HepG2 (cell line): Measurements from ENCODE around the gene NELL2. TPM values are rescaled to one million over a fixed set of nuclear protein-coding genes. Genes with fewer than 3 reads are reported as not detected.
"Not testable (repeated sequence)": the region's sequence is repeated elsewhere in the genome, so short reads cannot be mapped to it uniquely, and the experiment has no call there.

Experiments
- ATAC-seq: fragments of 200-7000 bp; cut with Tn5 transposase; 3 replicates; pipeline ENCODE4 v1.9.1; 2020; ENCODE audit warnings: mild to moderate bottlenecking, moderate library complexity
- BruUV-seq: library from RNA; stranded (reverse); fragments of 400-500 nt; replicated peaks from 2 replicates; lab custom pipeline; 2021; lab: Mats Ljungman, UMichigan
- CTCF ChIA-PET: fragments of 300-600 bp; formaldehyde crosslinking; extraction: SDS; loops from one replicate; lab custom pipeline; 2021; ENCODE audit warnings: low total read pairs, inconsistent platforms, low intra/inter-chr PET ratio; lab: Yijun Ruan, JAX
- POLR2A ChIA-PET: fragments of 350-600 bp; sonication (Branson Sonifier 250); formaldehyde crosslinking; loops from one replicate; lab custom pipeline; 2020; ENCODE audit warnings: antibody characterized with exemption, inconsistent platforms; lab: Yijun Ruan, JAX
- DNase-seq: peaks from one replicate; pipeline ENCODE4 v3.0.0-alpha.2; 2015; ENCODE audit warnings: low spot score
- FAIRE-seq: peaks from 3 replicates; lab custom pipeline; 2011; peaks lifted over from hg19 to GRCh38; lab: Jason Lieb, UNC
- H2AFZ ChIP-seq: one replicate; pipeline ENCODE4 v1.6.1; 2011; ENCODE audit warnings: low read length, inconsistent platforms
- H3K27ac ChIP-seq: fragments of 300-600 bp; 3 replicates; pipeline ENCODE4 v1.8.0; 2011; ENCODE audit warnings: mixed run types, mild to moderate bottlenecking, mixed read lengths, low read length, inconsistent platforms; ENCODE audit not compliant: insufficient read depth; ENCODE audit errors: extremely low read length
- H3K27me3 ChIP-seq, 2 experiments: fragments of 200-600 bp in 1 of 2; 2 replicates in 1 of 2; 3 replicates in 1 of 2; pipeline versions ENCODE4 v1.6.0 to v1.8.0; 2011; ENCODE audit warnings: low read length in 2 of 2, mild to moderate bottlenecking in 2 of 2, moderate library complexity in 2 of 2, inconsistent platforms in 1 of 2; ENCODE audit not compliant: insufficient read depth in 2 of 2, control insufficient read depth in 1 of 2
- H3K36me3 ChIP-seq, 2 experiments: fragments of 200-600 bp in 1 of 2; replicated peaks in 1 of 2; 2 replicates in 1 of 2; 3 replicates in 1 of 2; pipeline versions ENCODE4 v1.5.1 to v1.8.0; 2011; ENCODE audit warnings: low read length in 2 of 2, inconsistent platforms in 1 of 2; ENCODE audit not compliant: insufficient read depth in 2 of 2, control insufficient read depth in 1 of 2
- H3K4me1 ChIP-seq: 2 replicates; pipeline ENCODE4 v1.5.1; 2012; ENCODE audit warnings: low read length, inconsistent platforms; ENCODE audit not compliant: insufficient read depth
- H3K4me2 ChIP-seq: 2 replicates; pipeline ENCODE4 v1.6.0; 2011; ENCODE audit warnings: low read depth, low read length, inconsistent platforms
- H3K4me3 ChIP-seq, 3 experiments: fragments of 200-600 bp in 1 of 3; sonication (generic), shearing (Covaris generic) in 1 of 3; replicated peaks in 1 of 3; 2 replicates each; pipeline ENCODE4 v1.5.1; 2011 to 2016; ENCODE audit warnings: low read length in 3 of 3, inconsistent platforms in 2 of 3, low read depth in 2 of 3, mild to moderate bottlenecking in 2 of 3, control low read depth in 1 of 3, mixed read lengths in 1 of 3; ENCODE audit not compliant: insufficient read depth in 1 of 3
- H3K79me2 ChIP-seq: one replicate; pipeline ENCODE4 v1.6.1; 2011; ENCODE audit warnings: low read length, inconsistent platforms; ENCODE audit not compliant: insufficient read depth
- H3K9ac ChIP-seq: 2 replicates; pipeline ENCODE4 v1.6.0; 2011; ENCODE audit warnings: mild to moderate bottlenecking, low read depth, low read length, inconsistent platforms; ENCODE audit not compliant: insufficient read depth
- H3K9me3 ChIP-seq: 2 replicates; pipeline ENCODE4 v1.5.1; 2012; ENCODE audit warnings: mild to moderate bottlenecking, low read length
- H4K20me1 ChIP-seq: 2 replicates; pipeline ENCODE4 v1.6.0; 2011; ENCODE audit warnings: inconsistent platforms, mild to moderate bottlenecking, low read length, moderate library complexity; ENCODE audit not compliant: insufficient read depth
- BRCA1 ChIP-seq: sonication (generic); formaldehyde crosslinking; IDR thresholded peaks from 2 replicates; pipeline ENCODE4 v1.4.0; 2020; ENCODE audit warnings: missing genetic modification reagents
- CEBPG ChIP-seq: IDR thresholded peaks from 2 replicates; pipeline ENCODE4 v1.6.1; 2016
- ESRRA ChIP-seq: sonication (generic); formaldehyde crosslinking; IDR thresholded peaks from 2 replicates; pipeline ENCODE4 v1.5.1; 2020; ENCODE audit warnings: mild to moderate bottlenecking, low read depth, missing genetic modification reagents
- LCORL ChIP-seq, 2 experiments: fragments of 450-650 bp in 1 of 2; sonication (generic) in 1 of 2; formaldehyde crosslinking in 1 of 2; IDR thresholded peaks; 2 replicates each; pipeline versions ENCODE4 v1.5.0 to v1.6.1; 2017 to 2020; ENCODE audit warnings: antibody characterized with exemption in 1 of 2, missing genetic modification reagents in 1 of 2
- MLLT10 ChIP-seq: sonication (generic); formaldehyde crosslinking; IDR thresholded peaks from 2 replicates; pipeline ENCODE4 v1.4.0; 2020; ENCODE audit warnings: missing genetic modification reagents
- NONO ChIP-seq, 2 experiments: fragments of 450-650 bp in 1 of 2; sonication (generic) in 1 of 2; formaldehyde crosslinking in 1 of 2; IDR thresholded peaks in 1 of 2; conservative IDR thresholded peaks in 1 of 2; 2 replicates each; pipeline versions ENCODE4 v1.6.1 to v1.8.0; 2017 to 2022; ENCODE audit warnings: mild to moderate bottlenecking in 1 of 2, missing genetic modification reagents in 1 of 2, moderate library complexity in 1 of 2
- SETDB1 ChIP-seq: sonication (generic); formaldehyde crosslinking; IDR thresholded peaks from 2 replicates; pipeline ENCODE4 v1.5.1; 2020; ENCODE audit warnings: missing genetic modification reagents, mild to moderate bottlenecking, borderline replicate concordance
- ZBTB49 ChIP-seq: sonication (generic); formaldehyde crosslinking; IDR thresholded peaks from 2 replicates; pipeline ENCODE4 v1.4.0; 2020; ENCODE audit warnings: missing genetic modification reagents, borderline replicate concordance
- ZEB1 ChIP-seq: IDR thresholded peaks from 2 replicates; pipeline ENCODE4 v1.6.1; 2012; ENCODE audit warnings: mild to moderate bottlenecking, low read depth, inconsistent platforms; ENCODE audit not compliant: insufficient replicate concordance
- ZNF615 ChIP-seq: sonication (generic); formaldehyde crosslinking; IDR thresholded peaks from 2 replicates; pipeline ENCODE4 v1.5.0; 2020; ENCODE audit warnings: mild to moderate bottlenecking, missing genetic modification reagents, borderline replicate concordance
- WGBS: methylation state at CpG from one replicate; pipeline ENCODE4 v1.1.6; 2017; ENCODE audit warnings: low lambda C conversion rate; 5-methylcytosine and 5-hydroxymethylcytosine counted together
- in situ Hi-C: cut with HindIII; loops from 2 replicates; pipeline ENCODE4 v1.10.0; 2017; ENCODE audit warnings: low pct_unique_long_range_greater_than_20kb; ENCODE audit not compliant: extremely low pct_ligation_motif_present
- intact Hi-C: fragments of 100-400 bp; cut with micrococcal nuclease; formaldehyde crosslinking; loops from one replicate; pipeline ENCODE4 v1.10.0; 2022; ENCODE audit not compliant: unreplicated experiment
- polyA plus RNA-seq, 8 experiments: library from polyadenylated mRNA; depleted of rRNA in 3 of 8; stranded (reverse) in 7 of 8; unstranded in 1 of 8; fragments of >200 nt; fragmentation: Illumina TruSeq in 4 of 8; extraction: Trizol in 4 of 8; gene quantifications; 2 replicates each; pipeline versions ENCODE4 v1.2.1 to v1.2.3, GENCODE V29; 2011 to 2016; ENCODE audit warnings: low read depth in 4 of 8, missing spikeins in 1 of 8, mixed read lengths in 1 of 8; ENCODE audit not compliant: insufficient read depth in 1 of 8
- total RNA-seq, 5 experiments: library from RNA; depleted of rRNA; stranded (reverse); fragments of >200 nt; fragmentation: Illumina TruSeq; extraction: Trizol; gene quantifications; 2 replicates each; pipeline ENCODE4 v1.2.3, GENCODE V29; 2016; ENCODE audit warnings: low read depth in 1 of 5
- TF ChIP-seq, protein P1 (sequence below): sonication (generic); formaldehyde crosslinking; IDR thresholded peaks from 2 replicates; pipeline ENCODE4 v1.4.0; 2020; ENCODE audit warnings: missing genetic modification reagents; ENCODE audit errors: not compliant biosample characterization
- TF ChIP-seq, protein P2 (sequence below): sonication (generic); formaldehyde crosslinking; IDR thresholded peaks from 2 replicates; pipeline ENCODE4 v1.5.1; 2020; ENCODE audit warnings: missing genetic modification reagents, mild to moderate bottlenecking, borderline replicate concordance

Gene NELL2
- total and polyA plus RNA-seq, 2 of the 13 experiments (the other 11 are each of a cell fraction or from before 2014, with no cell fraction given), result 0.11 TPM; not detected in 1

DNA sequence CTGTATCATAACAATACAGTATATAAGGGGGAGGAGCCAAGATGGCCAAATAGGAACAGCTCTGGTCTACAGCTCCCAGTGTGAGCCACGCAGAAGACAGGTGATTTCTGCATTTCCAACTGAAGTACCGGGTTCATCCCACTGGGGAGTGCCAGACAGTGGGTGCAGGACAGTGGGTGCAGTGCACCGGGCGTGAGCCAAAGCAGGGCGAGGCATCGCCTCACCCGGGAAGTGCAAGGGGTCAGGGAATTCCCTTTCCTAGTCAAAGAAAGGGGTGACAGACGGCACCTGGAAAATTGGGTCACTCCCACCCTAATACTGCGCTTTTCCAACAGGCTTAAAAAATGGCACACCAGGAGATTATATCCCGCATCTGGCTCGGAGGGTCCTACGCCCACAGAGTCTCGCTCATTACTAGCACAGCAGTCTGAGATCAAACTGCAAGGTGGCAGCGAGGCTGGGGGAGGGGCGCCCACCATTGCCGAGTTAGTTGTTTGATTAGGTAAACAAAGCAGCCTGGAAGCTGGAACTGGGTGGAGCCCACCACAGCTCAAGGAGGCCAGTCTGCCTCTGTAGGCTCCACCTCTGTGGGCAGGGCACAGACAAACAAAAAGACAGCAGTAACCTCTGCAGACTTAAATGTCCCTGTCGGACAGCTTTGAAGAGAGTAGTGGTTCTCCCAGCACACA lies 134.7 kb downstream of the NELL2 start:
- H3K79me2 ChIP-seq, DNase-seq, H3K36me3 ChIP-seq, H2AFZ ChIP-seq, H3K4me1 ChIP-seq, H3K4me3 ChIP-seq, CTCF ChIA-PET, in situ Hi-C loops, H3K27ac ChIP-seq, intact Hi-C loops, FAIRE-seq, H3K9me3 ChIP-seq, ATAC-seq, BruUV-seq, POLR2A ChIA-PET, H3K9ac ChIP-seq, H3K27me3 ChIP-seq, H4K20me1 ChIP-seq, H3K4me2 ChIP-seq: not testable (repeated sequence)
- 44% methylated on average over 10 of the region's 17 CpGs for WGBS

- WGBS, result 0% methylated on average over 1 of the region's 1 CpG
- Histone ChIP-seq H3K9ac (no peak overlapping the region), H3K27ac (no peak overlapping the region), H3K9me3 (no peaks in the 10 kb centered on the region), H3K4me3 (no peak overlapping the region), H3K4me1 (no peaks in the 10 kb centered on the region), H3K27me3 (no peaks in the 10 kb centered on the region), H4K20me1 (no peaks in the 10 kb centered on the region), H3K4me2 (no peak overlapping the region), H3K36me3 (no peaks in the 10 kb centered on the region), H3K79me2 (no peaks in the 10 kb centered on the region), H2AFZ (no peak overlapping the region)
- ChIA-PET CTCF (no interaction called here), POLR2A (no interaction called here)
- BruUV-seq, result no TSS peak
- no peak for TF ChIP-seq ZEB1
- no peak for TF ChIP-seq LCORL (IDR thresholded peaks at IDR 0.05)
- no peak for TF ChIP-seq LCORL (CRISPR knock-in tag; IDR thresholded peaks at IDR 0.05)
- TF ChIP-seq ZNF615 (CRISPR knock-in tag), result no peak
- no peak for TF ChIP-seq SETDB1
- no peak for TF ChIP-seq CEBPG (CRISPR knock-in tag)
- no peak for TF ChIP-seq ESRRA (CRISPR knock-in tag)
- TF ChIP-seq, protein P1, sequence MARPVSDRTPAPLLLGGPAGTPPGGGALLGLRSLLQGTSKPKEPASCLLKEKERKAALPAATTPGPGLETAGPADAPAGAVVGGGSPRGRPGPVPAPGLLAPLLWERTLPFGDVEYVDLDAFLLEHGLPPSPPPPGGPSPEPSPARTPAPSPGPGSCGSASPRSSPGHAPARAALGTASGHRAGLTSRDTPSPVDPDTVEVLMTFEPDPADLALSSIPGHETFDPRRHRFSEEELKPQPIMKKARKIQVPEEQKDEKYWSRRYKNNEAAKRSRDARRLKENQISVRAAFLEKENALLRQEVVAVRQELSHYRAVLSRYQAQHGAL, result no peak
- TF ChIP-seq BRCA1 (CRISPR knock-in tag), result no peak
- TF ChIP-seq NONO (IDR thresholded peaks at IDR 0.05), result no peak
- no peak for TF ChIP-seq NONO (CRISPR knock-in tag; conservative IDR thresholded peaks at IDR 0.05)
- no peak for TF ChIP-seq ZBTB49 (CRISPR knock-in tag)
- TF ChIP-seq, protein P2, sequence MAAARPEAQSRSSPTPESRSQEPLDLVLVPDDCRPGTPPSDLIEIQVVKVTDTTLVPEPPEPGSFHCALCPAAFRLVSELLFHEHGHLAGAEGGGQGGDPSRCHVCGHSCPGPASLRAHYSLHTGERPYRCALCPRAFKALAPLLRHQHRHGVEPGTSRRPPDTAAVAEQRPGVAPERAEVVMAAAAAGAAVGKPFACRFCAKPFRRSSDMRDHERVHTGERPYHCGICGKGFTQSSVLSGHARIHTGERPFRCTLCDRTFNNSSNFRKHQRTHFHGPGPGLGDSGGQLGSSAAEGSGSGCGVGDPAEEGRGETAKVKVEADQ (CRISPR knock-in tag), result no peak
- TF ChIP-seq MLLT10 (CRISPR knock-in tag), result no peak
- in situ Hi-C loops (no loop called here), intact Hi-C loops (no loop called here)
- no peak for ATAC-seq
- DNase-seq, result no peak
- FAIRE-seq, result no peak
Measured at GRCh38 chr12:44738051-44738450, 138.1 kb downstream of the NELL2 start.
